Measurements from ENCODE around the gene RAB36. TPM values are rescaled to one million over a fixed set of nuclear protein-coding genes. Genes with fewer than 3 reads are reported as not detected.

RAB36 gene
- total RNA-seq, 1 donor from 2014 or later = 0.77 TPM

DNA sequence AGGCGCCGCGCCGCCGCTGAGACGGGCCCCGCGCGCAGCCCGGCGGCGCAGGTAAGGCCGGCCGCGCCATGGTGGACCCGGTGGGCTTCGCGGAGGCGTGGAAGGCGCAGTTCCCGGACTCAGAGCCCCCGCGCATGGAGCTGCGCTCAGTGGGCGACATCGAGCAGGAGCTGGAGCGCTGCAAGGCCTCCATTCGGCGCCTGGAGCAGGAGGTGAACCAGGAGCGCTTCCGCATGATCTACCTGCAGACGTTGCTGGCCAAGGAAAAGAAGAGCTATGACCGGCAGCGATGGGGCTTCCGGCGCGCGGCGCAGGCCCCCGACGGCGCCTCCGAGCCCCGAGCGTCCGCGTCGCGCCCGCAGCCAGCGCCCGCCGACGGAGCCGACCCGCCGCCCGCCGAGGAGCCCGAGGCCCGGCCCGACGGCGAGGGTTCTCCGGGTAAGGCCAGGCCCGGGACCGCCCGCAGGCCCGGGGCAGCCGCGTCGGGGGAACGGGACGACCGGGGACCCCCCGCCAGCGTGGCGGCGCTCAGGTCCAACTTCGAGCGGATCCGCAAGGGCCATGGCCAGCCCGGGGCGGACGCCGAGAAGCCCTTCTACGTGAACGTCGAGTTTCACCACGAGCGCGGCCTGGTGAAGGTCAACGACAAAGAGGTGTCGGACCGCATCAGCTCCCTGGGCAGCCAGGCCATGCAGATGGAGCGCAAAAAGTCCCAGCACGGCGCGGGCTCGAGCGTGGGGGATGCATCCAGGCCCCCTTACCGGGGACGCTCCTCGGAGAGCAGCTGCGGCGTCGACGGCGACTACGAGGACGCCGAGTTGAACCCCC lies 35.8 kb downstream of the RAB36 start:
- no peak for DNase-seq (ENCODE audit: low read depth in 2 of 2)

DNA sequence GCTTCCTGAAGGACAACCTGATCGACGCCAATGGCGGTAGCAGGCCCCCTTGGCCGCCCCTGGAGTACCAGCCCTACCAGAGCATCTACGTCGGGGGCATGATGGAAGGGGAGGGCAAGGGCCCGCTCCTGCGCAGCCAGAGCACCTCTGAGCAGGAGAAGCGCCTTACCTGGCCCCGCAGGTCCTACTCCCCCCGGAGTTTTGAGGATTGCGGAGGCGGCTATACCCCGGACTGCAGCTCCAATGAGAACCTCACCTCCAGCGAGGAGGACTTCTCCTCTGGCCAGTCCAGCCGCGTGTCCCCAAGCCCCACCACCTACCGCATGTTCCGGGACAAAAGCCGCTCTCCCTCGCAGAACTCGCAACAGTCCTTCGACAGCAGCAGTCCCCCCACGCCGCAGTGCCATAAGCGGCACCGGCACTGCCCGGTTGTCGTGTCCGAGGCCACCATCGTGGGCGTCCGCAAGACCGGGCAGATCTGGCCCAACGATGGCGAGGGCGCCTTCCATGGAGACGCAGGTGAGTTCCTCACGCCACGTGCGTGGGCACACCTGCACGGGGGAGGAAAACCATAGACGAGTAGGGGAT lies 36.5 kb downstream of the RAB36 start:
- DNase-seq (ENCODE audit: low read depth in 2 of 2) = no peak

DNA sequence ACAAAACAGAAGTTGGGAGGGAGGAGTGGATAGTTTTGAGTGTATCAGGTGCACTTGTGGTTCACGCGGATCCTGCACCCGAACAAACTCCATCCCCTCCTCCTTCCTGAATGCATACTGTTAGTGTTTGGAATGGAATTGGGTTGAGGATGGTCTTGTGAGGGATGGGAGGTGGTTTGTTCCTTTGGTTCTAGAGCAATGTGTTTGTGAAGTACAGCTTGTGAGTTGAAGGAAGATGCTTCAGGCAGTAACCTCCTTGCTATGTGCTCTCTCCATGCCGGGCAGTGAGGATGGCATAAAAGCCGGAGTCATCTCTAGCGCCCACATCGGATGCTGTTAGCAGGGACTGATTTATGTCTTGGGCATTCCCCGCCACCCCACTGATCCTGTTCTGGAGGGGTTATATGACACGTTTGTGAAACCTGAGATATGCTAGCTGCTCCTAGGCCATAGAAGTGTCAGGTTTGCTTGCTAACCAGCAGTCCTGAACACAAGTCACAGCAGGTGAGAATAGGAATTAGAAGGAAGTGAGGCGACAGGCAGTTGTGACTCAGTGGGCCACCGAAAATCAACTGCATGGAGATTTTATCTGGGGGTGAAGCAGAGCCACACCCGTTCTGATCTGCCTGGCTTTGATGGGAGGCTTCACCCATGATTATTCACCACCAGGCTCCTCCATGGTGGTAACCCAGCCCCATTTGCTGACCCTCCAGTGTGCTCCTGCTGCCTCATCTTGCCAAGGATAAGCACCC lies 37.2 kb downstream of the RAB36 start:
- peak in 1 of 2 donors; percentile 82 for DNase-seq (ENCODE audit: low read depth in 2 of 2)

DNA sequence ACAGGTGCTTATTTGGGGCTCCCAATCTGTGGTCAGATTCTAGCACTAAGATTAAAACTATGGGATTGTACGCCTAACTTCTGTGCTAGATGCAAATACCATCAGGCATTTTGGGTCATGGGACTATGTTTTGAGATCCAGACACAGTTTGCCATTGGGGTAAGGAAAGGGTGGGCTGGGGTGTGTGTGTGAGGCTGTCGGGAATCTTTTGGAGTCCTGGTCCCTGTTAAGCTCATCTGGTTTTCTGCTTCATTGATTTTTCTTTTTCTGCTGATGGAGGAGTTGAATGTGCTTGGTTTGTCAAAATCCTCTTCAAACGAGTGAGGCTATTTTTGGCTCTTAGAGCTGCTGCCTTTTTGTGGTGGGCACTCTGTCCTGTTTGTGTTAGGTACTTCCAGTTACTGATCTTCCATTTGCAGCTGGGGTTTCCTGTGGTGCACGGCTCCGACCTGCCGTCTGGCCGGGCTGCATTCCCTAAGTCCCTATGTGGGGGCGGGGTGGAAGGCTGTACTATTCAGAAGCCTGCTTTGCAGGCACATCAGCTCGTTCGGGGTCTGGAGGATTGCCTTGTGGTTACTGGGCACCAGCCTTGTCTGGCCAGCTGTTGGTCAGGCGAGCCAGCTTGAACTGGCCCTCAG lies 37.9 kb downstream of the RAB36 start:
- DNase-seq (ENCODE audit: low read depth in 2 of 2) = peak; percentile 40 to 83

DNA sequence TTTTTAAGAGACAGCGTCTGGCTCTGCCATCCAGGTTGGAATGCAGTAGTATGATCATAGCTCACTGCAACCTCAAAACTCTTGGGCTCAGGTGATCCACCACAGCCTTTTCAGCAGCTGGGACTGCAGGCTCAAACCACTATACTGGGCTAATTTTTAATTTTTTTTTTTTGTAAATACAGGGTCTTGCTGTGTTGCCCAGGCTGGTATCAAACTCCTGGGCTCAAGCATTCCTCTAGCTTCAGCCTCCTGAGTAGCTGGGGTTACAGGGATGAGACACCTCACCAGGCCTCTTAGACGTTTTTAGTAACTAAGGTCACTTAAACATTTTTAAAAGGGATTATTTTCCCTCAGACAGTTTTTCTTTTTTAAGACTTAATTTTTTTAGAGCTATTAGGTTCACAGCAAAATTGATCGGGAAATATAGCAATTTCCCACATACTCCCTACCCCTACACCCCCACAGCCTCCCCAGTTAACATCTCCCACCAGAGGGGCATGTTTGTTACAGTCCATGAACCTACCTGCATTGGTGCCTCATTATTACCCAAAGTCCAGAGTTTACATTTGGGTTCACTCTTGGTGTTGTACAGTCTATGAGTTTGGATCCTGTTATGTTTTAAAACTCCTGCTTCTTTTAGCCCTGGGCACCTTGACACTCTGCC lies 39.0 kb downstream of the RAB36 start:
- DNase-seq (ENCODE audit: low read depth in 2 of 2) = no peak

DNA sequence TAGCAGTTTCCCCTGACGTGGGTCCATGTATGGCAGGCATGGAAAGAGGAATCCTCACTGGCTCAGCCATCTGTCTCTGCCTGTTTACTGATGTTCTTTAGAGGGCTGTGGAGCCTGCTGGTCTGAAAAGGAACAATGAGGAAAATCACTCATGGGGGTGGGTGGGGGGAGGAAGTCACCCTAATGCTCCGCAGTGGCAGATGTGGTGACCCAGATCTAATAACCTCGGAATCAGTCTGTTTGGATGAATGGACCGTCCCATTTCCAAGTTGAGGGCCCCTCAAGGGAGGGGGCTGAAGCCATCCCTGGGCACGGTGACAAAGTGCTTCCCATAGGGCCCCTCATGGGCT lies 39.5 kb downstream of the RAB36 start:
- peak in 1 of 2 donors; percentile 38 for DNase-seq (ENCODE audit: low read depth in 2 of 2)

DNA sequence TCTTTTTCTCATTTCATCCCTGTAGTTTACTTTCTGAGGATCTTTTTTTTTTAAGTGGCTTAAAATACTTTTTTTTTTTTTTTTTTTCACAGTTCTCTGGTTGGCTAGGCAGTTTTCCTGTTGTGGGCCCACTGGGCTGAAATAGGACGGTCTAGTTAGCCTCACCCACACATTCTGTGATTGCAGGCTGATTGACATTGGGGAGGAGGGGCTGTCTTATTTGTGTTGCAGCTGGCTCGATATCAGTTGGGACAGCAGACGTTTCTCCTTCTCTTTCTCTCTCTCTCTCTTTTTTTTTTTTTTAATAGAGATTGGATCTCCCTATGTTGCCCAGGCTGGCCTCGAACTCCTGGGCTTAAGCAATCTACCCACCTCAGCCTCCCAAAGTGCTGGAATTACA lies 41.9 kb downstream of the RAB36 start:
- DNase-seq (ENCODE audit: low read depth in 2 of 2) = peak in 1 of 2 donors; percentile 62

DNA sequence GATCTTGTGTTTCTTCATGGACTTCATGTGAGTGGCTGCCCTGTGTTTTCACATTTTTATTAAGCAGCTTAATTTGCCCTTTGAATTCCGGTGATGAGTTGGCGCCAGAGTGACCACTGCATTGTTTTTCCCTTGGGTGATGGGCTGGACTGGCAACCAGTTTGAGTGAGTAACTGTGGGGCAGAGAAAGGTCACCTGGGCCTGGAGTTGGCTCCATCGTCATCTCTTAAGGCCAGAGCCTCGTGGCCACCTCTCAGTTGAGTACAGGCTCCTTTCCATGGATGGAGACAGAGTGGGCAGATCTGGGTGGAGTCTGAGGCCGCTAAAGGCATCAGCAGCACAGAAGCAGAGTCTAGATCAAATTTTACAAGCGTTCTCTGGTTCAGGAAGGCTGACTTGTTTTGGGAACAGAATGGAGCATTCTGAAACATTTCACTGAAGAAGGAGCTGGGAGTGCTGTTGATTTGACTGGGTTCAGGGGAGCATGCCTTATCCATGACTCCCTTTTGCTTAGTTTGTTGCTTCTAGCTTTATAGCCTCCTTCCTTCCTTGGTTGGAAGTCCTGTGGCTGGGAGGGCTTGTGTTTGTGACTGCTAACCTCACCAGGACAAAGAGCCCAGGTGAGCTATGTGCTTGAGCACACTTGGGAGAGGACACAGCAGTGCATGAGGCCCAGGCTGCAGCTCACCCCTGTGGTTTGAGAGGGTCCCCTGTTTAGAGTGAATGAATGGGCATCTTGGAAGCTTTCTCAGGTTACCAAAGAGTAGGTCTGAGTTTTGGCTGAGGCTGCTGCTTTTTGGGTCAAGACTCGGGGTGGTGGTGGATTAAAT lies 42.8 kb downstream of the RAB36 start:
- DNase-seq (ENCODE audit: low read depth in 2 of 2) = peak; percentile 70 to 91

DNA sequence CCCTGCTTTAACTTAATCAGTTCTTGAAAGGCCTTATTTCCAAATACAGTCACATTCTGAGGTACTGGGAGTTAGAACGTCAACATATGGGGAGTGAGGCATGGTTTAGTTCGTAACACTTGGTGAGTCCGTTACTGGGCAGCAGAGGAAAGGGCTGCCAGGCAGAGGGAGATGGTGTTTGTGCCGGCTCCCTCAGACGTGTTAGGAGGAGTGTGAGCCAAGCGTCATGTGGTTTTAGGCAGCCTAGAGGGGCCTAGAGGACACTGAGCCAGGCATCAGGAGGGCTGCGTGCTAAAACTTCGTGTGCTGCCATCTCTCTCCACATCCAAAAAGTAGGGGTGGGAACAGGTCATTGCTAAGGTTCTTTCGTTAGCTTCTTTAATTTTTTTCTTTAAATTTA lies 45.2 kb downstream of the RAB36 start:
- no peak for DNase-seq (ENCODE audit: low read depth in 2 of 2)

DNA sequence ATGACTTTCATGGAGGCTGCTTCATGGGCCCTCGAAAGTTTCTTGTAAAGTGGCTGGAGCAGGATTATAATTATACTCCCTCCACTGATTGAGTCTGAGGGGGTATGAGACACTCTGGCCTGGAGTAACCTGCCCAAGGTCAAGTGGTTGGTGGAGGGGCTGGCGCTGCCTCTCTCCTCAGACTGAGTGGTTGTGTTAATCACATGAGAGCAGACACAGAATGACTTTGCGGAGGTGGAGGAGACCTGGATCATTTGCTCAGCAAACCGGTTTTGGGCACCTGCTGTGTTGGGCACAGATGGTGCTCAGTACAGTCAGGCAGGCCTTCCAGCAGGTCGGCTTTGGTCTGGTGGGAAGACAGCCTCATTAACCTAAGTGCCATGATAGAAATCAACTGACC lies 46.9 kb downstream of the RAB36 start:
- DNase-seq (ENCODE audit: low read depth in 2 of 2) = no peak

DNA sequence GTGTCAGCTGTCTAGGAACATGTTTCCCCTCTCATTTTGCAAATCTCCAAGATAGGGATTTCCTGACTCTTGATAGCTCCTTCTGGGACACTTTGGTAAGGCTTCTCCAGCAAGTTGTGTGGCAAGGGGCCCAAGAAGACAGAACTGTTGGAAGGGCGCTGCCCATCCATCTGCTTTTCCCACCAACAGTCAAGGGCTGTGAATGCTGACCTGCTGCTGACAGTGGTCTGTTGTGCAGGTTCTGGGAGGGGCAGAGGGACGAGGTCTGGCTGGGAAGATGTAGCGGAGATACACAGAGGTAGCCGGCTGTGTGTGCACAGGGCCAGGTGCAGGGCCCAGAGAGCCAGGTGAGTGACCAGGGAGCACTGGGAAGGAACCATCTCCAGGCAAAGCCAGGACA lies 47.3 kb downstream of the RAB36 start:
- DNase-seq (ENCODE audit: low read depth in 2 of 2) = no peak

DNA sequence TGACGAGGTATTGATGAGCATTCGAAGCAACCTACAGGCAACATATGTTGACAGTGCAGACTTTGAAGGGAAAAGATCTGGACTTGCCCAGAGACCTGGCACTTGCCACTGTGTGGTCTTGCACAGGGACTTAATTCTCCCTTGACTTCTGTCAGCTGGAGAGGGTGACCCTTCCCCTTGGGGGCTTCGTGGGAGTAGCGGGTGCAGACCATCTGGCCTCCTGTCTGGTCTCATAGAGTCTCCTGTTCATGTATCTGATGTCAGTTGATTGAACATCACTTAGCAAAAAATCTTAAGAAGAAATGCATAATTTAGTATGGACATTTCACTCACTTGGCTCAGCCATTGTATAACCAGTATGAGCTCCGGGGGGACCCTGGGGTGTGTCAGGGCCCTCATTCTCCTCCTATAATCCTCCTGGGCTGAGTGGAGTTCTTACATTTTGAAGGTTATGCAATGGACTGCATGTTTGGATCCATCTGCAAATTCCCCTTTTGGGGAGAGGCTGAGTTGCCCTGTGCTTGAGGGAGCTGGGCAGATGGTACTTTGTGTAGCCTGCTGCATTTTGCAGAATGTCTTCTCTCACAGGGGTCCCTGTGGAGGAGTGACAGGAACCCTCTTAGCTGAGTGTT lies 48.0 kb downstream of the RAB36 start:
- no peak for DNase-seq (ENCODE audit: low read depth in 2 of 2)

DNA sequence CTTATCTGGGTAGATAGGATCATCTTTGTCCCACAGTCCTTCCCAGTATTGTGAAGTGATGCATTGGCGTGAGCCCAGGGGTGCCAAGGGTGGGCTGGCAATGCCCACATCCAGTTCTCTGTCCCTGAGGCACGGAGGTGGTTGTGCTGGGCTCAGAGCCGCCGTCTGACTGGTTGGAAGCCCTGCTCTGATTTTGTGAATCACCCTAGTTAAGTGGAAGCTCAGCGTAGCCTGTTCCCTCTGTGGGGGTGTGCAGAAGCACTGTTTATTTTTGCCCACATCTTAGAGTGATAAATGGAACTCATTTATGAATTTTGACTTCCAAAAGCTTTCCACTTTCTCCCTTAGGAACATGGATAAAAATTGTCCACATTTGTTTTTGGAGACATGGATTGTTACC lies 48.6 kb downstream of the RAB36 start:
- DNase-seq (ENCODE audit: low read depth in 2 of 2) = no peak

DNA sequence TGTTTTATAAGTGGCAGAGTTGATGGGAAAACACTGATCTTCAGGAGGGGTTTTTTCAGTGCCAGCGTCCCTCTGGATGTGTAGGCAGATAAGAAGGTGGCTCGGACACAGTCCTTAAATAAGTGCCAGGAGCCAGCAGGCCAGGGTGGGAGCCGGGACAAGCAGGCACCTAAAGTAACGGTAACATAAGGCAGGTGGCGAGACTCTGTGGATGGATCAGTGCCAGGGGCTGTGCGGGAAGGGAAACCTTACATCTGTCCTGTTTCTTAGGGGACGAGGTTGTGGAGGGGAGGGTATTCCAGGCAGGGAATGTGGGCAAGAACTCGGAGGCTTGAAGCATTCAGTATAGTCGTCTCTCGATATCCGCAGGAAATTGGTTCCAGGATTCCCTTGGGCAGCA lies 50.9 kb downstream of the RAB36 start:
- DNase-seq (ENCODE audit: low read depth in 2 of 2) = no peak

DNA sequence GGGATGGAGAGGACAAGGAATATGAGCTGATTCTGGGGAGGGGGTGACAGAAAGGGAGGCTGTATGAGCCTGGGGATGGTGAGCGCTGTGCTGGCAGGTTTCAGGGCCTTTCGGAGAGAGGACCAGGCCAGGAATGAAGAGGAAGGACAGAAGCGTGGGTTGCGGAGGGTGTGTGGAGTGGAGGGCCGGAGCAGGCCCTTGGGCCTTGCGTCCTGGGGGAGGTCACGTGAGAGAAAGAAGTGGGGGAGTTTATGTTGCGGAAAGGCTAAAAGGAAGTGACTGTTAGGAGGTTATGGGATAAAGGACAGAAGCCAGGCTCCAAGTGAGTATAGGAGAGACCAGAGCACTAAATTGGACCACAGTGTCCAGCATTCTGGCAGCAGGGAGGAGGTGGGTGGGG lies 52.6 kb downstream of the RAB36 start:
- DNase-seq (ENCODE audit: low read depth in 2 of 2) = no peak

DNA sequence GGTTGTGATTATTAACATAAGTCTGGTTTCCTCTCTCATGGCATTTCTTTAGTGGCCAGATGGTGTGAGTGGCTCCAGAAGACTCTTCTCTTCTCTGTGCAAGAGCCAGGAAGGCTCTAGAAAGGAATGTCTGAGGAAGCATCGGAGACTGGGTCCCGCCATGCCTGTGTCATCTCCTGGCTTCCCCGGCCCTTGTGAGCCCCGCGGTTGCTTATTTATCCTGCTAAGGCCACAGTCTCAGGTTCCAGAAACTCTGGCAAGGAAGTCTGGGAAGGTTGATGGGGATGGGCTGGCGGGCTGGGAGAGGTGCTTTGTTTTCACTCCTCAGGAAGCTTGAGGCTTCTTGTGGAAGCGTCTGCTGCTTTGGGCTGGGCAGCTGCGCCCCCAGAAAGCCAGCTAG lies 53.9 kb downstream of the RAB36 start:
- DNase-seq (ENCODE audit: low read depth in 2 of 2) = peak in 1 of 2 donors; percentile 75

DNA sequence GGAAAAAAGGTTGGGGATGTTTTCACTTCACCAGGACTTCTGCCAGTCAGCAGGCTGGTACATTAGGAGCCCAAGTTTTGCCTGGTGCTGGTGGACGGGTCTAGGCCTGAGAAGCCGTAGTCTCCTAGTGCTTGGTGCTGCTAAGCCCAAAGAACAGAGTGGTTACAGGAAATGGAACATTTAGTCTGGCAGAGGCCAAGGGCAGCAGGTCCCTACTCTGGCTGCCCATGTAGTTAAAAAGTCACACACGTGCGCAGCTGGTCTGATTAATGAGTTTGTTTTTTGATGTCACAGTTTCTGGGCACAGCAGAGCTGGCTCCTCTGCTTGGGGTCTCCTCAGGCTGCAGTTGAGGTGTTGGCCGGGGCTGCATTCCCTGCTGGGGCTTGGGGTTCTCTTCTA lies 55.6 kb downstream of the RAB36 start:
- no peak for DNase-seq (ENCODE audit: low read depth in 2 of 2)

DNA sequence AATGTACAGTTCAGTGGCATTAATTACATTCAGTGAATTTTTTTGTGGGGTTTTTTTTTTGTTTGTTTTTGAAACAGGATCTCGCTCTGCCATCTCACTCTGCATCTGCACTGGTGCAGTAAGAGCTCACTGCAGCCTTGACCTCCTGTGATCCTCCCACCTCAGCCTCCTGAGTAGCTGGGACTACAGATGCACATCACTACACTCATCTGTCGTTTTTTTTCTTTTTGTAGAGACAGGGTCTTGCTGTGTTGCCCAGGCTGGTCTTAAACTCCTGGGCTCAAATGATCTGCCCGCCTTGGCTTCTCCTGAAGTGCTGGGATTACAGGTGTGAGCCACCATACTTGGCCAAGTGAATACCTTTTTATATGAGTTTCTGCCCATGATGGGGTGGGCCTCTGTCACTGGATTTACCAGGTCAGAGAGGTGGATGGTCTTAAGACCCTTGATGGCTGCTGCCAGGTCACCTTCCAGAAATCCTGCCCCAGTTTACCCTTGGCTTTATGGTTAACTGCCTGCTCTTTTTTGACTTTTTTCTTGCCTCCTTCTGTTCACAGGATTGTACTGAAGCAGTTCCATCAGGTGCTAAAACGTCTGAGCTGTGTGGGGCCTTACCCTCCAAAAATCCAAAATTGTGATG lies 57.7 kb downstream of the RAB36 start:
- DNase-seq (ENCODE audit: low read depth in 2 of 2) = no peak

DNA sequence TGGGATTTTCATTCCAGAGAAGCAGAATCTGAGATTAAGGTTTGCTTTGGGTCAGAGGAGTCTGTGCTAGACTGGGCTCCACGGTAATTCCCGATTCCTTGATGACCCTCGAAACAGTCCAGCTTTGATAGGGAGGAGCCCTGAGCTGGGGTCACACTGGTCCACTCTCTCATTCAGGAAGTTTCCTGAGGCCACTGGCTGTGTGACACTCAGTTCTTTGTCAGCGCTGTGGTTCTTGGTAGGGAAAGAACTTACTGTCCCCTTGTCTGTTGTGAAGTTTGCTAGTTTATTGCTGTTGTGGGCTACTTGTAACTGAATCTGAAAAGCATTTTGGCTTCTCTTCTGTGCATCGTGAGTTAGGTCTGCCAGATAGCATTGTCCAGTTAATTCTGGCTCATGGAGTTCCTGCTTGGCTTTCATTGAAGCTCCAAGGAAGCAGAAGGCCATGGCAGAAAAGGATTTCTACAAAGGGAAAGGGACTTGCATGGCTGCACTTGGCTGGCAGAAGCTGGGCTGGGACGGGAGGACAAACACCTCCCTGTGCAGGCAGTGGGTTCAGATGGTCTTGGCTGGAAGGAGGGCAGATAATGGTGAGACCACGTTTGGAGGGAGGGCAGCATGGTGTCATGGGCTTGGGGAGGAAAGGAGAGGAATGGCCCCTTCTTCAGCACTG lies 58.3 kb downstream of the RAB36 start:
- no peak for DNase-seq (ENCODE audit: low read depth in 2 of 2)

All from dermis microvascular lymphatic vessel endothelial cell (primary cell).